ENCODE measurements around the gene RHOB.
"Not testable (repeated sequence)": the region's sequence is repeated elsewhere in the genome, so short reads cannot be mapped to it uniquely, and the experiment has no call there.

- not testable (repeated sequence) for TF ChIP-seq POLR2A (IDR thresholded peaks at IDR 0.05; ENCODE audit: low read depth, low read length); POLR2AphosphoS5 (IDR thresholded peaks at IDR 0.05; ENCODE audit: low read depth, low read length); TAF1 (IDR thresholded peaks at IDR 0.05; ENCODE audit: borderline replicate concordance, low read depth, low read length)
These were observed 46.2 kb downstream of the RHOB start for GRCh38 chr2:20493095-20493494.

Data from GM12892 (cell line).